ENCODE results near the gene PPP2R5A.

GRCh38 chr1:212346601-212347000, 61.4 kb downstream of the PPP2R5A start:
- TF ChIP-seq POLR2AphosphoS5 (IDR thresholded peaks at IDR 0.05), result no peak
- TF ChIP-seq CTCF (IDR thresholded peaks at IDR 0.05), result no peak

Measured in breast epithelium (tissue), 3 donors.